Mesenteric fat pad (tissue), 1 donor: ENCODE results near the gene ACTN3. TPM values are rescaled to one million over a fixed set of nuclear protein-coding genes. Genes with fewer than 3 reads are reported as not detected.
A peak's percentile ranks its signal among the peaks of the same experiment; 100 is the strongest.
"Not testable (repeated sequence)": the region's sequence is repeated elsewhere in the genome, so short reads cannot be mapped to it uniquely, and the experiment has no call there.

Source experiments
- DNase-seq: peaks from one replicate; pipeline ENCODE4 v3.0.0-alpha.2; 2020; ENCODE audit warnings: low spot score
- total RNA-seq: library from RNA; stranded (reverse); fragmentation: NEBNext Ultra II Directional; extraction: Animal tissue kit (Norgen Biotek cat#: 25700); gene quantifications from one replicate; pipeline ENCODE4 v1.2.1, GENCODE V29; 2021
- donor health status: DM: yes; HTN: yes; CAD: no.

The ACTN3 gene
- total RNA-seq, 1 donor from 2014 or later: 0.10 TPM

DNA sequence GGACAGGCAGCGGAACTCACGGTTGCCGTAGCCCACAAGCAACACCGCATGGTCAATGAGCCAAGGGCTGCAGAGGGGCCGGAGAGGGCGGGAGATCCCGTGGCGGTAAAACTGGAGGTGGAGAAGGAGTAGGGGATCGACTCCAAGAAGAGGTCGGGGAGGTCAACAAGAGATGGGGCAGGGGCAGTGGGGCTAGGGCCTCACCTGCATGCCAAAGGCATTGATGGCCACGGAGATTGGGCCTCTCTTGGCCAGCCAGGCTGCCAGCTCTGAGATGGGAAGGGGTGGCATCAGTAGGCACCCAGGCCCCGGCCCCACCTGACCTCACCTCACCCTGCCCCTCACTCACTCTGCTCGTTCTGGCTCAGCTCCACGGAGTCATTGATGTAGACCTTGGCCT lies 17.8 kb downstream of the ACTN3 start:
- DNase-seq: no peak

DNA sequence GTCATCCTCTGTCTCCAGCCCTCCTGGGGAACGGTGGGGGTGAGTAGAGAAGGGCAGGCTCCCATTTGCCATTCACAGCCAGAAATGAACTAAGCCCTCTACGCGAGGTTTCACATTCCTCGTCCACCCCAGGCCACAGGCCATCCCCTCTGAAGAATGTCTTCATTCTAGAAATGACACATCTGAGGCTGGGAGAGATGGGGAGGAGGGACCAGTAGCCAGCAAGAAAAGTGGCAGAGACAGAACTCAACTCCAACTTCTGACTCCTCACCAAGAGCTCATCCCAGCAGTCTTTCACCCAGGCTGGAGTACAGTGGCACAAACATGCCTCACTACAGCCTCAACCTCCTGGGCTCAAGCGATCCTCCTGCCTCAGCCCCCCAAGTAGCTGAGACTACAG lies 18.3 kb downstream of the ACTN3 start:
- no peak for DNase-seq

DNA sequence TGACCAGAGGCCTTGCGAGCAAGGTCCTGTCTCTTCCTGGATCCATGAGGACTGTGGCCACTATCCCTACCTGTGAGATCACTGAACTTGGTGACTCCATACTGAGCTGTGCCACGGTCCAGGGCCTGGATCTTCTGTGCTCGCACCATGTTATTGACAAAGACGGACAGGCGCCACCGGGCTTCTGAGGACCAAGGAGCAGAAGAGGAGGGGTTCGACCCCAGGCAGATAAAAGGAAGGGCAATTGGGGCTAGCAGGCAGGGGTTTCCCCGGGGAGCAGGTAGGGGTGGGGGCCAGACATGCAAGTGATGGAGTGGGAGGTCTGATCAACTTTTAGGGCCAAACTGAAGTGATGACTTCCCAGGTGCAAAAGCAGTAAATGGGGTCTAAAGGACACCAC lies 19.5 kb downstream of the ACTN3 start:
- DNase-seq: no peak

DNA sequence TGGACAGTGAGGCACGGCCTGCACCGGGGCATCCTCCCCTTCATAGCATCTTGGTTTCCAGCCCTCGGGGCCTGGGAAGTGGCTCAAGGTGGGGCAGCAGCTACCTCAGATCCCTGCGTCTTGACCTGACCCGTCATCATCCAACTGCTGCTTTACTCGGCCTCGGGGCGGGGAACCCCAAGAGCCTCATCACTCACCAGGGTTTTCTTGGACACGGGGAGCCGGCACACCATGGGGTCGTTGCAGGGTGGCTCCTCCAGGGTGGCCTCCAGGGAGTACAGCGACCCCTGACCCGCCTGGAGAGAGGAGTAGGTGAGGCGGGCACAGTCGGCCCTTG lies 21.1 kb downstream of the ACTN3 start:
- DNase-seq: no peak

DNA sequence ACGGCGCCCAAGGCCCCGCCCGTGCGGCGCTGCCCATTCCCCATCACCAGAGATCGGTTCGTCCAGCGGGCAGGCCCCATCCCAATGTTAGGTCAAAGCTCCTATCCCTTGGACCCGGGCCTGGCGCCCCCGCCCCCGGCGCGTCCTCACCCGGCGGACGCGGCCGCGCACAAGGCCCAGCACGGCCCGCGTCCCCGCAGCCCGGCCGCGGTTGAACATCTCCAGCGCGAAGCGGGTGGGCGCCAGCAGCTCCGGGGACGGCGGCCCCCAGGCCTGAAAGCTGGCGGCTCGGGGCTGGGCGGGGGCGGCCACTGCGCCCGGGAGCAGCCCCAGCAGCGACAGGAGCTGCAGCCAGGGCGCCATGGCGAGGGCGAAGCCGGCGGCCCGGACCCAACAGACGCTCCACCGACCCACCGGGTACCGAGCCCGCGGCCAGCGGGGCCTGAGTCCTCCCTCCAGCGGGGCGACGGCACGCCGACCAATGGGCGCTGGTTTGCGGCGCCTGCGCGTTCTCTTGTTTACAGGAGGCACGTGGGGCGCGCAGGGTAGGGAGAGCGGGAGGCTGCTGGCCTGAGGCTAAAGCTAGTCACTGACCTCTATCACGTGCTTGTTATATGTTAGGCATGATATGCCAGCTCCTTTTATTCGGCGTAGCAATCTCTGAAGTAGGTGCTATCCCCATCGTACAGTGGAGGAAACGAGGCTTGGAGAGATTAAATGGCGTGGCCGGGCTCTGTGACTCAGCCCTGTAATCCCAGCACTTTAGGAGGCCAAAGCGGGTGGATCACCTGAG lies 21.6 kb downstream of the ACTN3 start, which contains the start of gene CTSF:
Gene CTSF (minus strand): TSS at position 483 of the 793 bp plus-strand sequence. CDS start 120 bp downstream, at position 363.
- peak; percentile 94 for DNase-seq

DNA sequence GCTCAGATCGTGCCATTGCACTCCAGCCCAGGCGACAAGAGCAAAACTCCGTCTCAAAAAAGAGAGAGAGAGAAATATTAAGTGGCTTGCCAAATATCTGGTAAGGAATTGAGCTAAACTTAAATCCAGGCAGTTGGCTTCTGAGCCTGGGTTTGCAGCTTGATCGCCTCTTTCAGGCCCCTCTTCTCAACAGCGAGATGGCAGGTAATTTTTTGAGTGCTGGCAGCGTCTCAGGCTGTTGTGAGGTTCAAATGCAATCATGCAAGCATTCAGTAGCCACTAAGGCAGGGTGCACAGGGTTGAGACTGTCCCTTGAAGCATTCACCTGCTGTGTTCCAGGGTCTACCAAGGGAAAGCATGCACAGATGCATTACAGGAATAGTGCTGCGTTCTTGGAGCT lies 22.4 kb downstream of the ACTN3 start:
- no peak for DNase-seq

DNA sequence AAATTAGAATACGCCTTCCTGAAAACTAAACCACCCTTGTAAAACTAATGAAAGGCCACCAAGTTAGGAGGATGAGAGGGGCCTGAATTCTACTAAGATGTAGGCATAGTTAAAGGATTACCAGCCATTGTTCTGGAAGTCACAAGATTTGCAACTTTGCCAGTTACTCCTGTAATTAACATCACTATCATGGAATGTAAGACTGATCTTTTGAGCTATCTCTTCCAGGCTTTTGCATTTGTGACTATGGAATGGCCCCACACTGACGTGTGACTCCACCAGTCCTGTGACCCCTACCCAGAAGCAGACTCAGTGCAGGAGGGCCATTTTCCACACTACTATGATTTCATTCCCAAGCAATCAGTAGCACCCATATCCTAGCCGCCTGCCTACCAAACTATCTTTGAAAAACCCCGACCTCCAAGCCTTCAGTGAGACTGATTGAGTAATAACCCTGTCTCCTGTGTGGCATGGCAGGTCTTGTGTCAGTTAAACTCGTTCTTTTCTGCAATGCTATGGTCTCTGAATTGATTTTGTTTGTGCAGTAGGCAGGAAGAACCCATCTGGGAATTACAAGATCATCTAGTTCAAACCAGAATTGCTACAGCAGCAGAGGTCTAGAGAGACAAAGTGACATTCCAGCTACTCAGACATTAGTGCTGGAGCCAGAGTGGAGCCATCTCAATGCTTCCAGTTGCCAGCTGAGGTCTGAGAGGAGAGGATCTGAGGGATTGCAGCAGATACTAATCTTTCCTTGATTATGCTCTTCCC lies 23.6 kb downstream of the ACTN3 start:
- no peak for DNase-seq

DNA sequence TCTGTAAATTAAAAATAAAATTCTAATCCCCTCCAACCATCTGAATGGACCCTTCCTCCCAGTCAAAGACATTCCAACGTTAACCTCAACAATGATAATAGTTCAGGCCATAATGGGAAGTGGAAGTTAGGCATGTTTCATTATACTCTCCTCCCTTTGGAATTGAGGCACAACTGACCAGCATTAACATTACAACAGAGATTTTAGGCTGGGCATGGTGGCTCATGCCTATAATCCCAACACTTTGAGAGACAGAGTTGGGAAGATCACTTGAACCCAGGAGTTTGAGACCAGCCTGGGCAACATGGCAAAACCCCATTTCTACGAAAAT lies 24.1 kb downstream of the ACTN3 start:
- no peak for DNase-seq

DNA sequence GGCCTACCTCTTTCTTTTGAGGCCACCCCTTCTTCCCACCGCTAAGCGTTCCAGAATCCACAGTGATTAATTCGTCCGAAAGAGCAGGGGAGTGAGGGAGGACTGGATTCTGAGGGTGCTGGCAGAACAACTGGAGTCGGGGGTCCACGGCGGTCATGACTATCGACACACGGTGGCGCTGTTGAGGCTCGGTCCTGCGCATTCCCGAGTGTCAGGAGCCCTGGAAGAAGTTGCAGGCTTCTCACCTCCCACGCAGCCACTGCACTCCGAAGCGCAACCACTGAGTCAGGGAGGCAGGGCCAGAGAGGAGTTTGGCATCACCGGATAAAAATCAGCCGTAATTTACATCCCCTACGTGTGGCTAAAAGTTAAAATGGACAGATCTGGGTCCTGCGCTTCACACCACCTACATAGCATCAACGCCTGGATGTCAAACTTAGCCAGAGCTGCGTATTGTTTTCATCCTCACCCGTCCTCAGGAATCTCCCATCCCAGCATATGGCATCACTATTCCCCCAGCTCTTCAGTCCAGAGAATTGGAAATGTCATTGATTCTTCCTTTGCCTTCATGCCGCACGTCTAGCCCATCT lies 32.4 kb downstream of the ACTN3 start:
- peak; percentile 93 for DNase-seq

DNA sequence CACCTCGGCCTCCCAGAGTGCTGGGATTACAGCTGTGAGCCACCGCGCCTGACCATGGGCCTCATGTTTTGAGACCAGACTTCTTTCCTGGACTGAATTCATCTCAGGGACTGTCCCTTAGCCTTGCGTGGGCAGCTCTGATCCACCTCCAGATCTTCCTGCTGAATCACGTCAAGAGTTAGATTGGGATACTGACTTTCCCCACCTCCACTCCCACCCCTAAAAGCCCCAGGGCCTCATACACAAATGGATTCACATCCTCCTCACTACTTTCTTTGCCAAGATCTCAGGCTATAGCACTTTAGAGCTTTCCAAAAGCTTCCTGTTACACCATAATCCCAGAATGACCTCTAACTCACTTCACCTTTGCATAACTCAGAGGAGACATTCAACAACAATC lies 34.1 kb downstream of the ACTN3 start:
- no peak for DNase-seq

DNA sequence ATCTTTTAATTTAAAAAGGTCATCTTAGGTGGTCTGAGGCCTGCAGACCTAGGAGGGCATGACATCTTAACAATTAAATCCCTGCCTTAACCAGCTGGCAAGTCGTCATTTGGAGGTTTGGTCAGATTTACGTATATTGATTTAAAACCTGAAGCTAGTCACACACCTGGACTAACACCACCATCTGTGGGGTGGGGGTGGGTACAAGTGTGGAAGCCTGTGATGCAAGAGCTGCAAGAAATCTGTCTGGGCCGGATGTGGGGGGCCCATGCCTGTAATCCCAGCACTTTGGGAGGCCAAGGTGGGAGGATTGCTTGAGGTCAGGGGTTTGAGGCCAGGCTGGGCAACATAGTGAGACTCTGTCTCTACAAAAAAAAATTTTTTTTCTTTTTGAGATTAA lies 34.6 kb downstream of the ACTN3 start:
- no peak for DNase-seq

DNA sequence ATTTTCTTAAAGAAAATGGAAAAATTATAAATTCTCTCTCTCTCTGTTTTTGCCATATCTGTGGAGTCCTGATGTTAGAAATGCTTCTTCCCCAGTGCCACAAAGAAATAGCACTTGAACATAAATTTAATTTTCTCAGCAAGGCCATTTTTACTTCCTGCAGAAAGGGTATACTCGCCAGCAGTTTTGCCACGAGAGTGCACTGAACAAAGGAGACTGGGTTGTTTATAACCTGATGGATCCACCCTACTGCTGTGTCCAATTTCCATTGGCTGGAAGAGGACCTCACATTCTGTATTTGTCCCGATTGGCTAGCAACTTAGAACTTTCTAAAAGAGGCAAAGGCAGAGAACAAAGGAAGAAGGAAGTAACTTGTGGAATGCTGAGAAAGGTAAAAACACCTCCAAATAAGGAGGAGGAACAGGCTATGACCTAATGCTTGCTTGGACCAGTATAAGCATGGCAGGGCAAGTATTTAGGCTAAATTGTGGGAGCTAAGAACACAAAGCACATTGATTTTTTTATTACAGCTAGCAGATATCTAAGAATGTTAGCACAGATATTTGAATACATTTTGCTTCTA lies 36.0 kb downstream of the ACTN3 start:
- not testable (repeated sequence) for DNase-seq

DNA sequence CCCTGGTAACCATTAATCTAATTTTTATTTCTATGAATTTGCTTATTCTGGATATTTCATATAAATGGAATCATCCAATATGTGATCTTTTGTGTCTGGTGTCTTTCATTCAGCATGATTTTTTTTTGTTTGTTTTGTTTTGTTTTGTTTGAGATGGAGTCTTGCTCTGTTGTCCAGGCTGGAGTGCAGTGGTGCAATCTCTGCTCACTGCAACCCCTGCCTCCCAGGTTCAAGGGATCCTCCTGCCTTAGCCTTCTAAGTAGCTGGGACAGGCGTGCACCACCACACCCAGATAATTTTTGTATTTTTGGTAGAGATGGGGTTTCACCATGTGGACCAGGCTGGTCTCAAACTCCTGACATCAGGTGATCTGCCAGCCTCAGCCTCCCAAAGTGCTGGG lies 38.7 kb downstream of the ACTN3 start:
- not testable (repeated sequence) for DNase-seq

DNA sequence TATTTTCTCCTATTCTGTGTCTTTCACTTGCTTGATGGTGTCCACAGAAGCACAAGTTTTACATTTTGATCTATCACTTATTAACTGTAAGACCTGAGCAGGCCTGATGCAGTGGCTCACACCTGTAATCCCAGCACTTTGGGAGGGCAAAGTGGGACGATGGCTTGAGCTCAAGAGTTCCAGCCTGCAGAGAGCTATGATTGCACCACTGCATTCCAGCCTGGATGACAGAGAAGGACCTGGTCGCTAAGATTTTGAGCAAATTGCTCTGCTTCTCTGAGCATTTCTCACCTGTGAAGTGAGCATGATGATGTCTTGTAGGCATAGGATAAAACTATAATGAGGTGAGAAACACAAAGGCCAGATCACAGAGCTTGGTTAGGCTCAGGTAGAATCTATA lies 39.4 kb downstream of the ACTN3 start:
- no peak for DNase-seq

DNA sequence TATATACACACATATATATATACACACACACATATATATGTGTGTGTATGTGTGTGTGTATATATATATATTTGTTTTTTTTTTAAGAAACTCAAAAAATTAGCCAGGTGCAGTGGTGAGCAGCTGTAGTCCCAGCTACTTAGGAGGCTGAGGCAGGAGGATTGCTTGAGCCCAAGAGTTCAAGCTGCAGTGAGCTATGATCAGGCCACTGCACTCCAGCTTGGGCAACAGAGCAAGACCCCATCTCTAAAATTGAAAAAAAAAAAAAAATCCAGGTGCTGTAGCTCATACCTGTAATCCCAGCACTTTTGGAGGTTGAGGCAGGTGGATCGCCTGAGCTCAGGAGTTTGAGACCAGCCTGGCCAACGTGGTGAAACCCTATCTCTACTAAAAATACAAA lies 42.6 kb downstream of the ACTN3 start:
- DNase-seq: not testable (repeated sequence)

DNA sequence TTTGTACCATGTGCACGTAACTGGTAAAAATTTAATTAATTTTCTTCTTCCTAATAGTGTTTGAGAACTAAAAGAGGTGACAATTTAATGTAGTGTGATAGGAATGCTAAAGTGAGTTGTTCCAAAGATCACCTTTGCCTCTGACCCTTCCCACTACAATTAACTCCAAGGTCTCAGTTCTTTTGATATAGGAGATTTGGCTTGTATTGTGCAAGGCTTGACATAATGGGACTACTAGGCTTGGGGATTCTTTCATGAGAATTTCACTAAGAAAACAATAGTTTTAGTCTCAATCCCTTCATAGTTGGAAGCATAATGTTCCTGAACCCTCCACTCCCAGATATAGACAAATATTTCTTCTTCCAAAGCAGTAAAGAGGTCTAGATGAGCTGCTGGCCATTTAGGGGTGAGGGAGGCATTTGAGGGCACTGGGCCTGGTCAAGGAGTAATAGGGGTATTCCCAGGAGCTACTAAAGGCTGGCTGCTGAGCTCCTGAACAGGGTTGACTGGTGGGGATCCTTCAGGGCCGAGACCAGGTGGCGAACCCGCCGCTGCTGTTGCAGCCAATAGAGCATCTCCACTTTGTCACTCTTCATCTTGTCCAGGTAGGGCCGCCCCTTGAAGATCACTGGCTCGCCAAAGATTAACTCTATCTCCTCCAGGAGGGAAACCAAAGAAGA lies 43.4 kb downstream of the ACTN3 start:
- no peak for DNase-seq

DNA sequence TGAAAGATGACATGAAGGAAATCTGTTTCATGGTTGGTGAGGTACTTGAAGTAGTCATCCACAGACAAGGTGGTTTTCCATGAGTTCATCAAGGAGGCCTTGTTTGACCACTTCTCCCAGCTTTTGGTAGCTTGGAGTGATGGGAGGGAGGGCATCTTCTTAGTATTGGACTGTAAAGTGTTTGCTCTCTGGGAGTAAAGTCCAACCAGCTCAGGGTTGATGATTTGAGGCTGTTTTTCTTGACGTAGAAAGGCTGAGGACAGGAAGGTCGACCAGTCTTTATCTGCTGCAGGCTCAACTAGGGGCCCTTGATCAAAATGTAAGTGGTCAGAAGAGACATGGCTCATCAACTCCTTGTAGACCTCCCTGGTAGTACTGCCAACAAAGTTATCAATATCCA lies 44.5 kb downstream of the ACTN3 start:
- DNase-seq: no peak

DNA sequence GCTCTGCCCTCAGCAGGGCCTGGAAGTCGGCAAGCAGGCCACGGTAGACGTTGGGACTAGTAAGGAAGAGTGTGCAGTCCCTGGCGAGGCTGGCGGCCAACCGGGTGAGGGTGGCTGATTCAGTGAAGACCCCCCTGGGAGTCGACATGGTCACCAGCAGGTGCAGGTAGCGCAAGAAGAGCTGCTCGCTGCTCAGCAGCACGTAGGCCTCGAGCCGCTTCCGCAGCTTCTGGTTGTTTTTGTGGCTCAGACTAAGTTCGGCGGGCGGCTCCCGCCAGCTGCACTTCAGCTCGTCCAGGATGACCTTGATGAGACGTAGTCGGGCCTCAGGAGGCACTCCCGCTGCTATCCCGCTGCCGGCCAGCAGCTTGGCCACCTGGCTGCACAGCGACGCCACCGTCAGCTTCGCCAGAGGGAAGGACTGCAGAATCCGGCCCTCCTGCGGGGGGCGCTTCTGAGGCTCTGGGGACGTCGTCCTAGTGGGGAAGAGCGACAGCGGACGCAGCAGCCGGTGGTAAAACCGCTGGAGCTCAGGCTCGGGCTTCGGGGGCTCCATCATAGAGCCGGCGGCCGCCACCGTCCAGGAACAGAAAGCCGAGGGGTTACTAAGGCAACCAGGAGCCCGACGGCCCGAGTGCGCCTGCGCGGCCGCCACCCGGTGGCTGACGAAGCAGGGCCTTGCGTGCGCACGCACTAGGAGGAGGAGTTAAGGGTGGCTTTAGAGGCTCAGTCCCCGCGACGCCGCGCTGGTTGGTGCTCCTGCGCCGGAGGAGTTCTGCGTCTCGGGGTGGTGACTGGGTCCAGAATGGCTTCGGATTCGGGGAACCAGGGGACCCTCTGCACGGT lies 46.0 kb downstream of the ACTN3 start, which contains the start of the genes CCDC87 and CCS:
Gene CCDC87 (minus strand): TSS at position 607 of the 846 bp plus-strand sequence. CDS start 48 bp downstream, at position 559.
Gene CCS (plus strand): TSS at position 729 of the 846 bp plus-strand sequence. CDS start 77 bp downstream, at position 806.
- DNase-seq: peak; percentile 100

DNA sequence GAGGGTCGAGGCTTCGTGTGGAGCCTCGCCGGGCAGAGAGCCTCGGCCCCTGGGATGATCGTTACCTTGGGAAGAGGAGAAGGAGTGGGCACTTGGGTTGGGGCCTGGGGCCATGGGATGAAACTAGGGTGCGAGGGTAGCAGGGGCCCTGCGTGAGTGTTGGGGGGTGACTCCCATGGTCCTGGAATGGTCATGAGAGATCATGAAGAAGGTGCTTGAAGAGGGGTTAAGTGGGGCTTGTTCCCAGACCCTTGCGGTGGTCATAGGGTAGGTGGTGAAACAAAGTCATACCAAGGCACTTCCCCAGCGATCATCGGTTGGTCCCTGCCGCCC lies 46.6 kb downstream of the ACTN3 start:
- DNase-seq: no peak

DNA sequence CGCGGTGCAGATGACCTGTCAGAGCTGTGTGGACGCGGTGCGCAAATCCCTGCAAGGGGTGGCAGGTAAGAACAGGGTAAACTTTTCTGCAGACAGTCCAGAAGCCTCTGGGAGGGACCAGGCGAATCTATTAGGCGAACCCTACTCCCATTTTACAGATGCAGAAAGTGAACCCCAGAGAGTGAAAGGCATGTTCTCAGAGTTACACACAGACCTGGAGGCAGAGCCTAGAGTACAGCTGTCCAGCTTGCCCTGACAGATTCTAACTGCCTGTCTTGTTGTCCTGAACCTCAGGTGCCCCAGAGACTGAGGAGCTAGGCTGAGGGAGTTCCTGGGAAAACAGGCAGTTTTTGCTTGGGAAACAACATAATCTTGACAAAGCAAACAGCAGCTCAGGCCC lies 46.9 kb downstream of the ACTN3 start:
- no peak for DNase-seq
